RWPE1 (cell line): ENCODE results near the gene TSPAN3.

ENCODE experiments used
- CTCF ChIA-PET: fragments of 350-600 bp; sonication (Branson Sonifier 250); formaldehyde crosslinking; extraction: SDS; loops from one replicate; lab custom pipeline; 2021; lab: Yijun Ruan, JAX
- POLR2A ChIA-PET: fragments of 400-600 bp; formaldehyde crosslinking; extraction: SDS; loops from one replicate; lab custom pipeline; 2020; ENCODE audit warnings: antibody characterized with exemption; ENCODE audit not compliant: low non-redundant PET; lab: Yijun Ruan, JAX
- DNase-seq: peaks from one replicate; pipeline ENCODE4 v3.0.0; 2012; ENCODE audit warnings: low spot score
- H3K27ac ChIP-seq: fragments of 450-650 bp; 2 replicates; pipeline ENCODE4 v1.5.1; 2017
- TF ChIP-seq, protein P1 (sequence below): fragments of 450-650 bp; conservative IDR thresholded peaks from 2 replicates; pipeline ENCODE4 v1.5.1; 2017; ENCODE audit warnings: low read depth, mild to moderate bottlenecking

Gene TSPAN3

DNA sequence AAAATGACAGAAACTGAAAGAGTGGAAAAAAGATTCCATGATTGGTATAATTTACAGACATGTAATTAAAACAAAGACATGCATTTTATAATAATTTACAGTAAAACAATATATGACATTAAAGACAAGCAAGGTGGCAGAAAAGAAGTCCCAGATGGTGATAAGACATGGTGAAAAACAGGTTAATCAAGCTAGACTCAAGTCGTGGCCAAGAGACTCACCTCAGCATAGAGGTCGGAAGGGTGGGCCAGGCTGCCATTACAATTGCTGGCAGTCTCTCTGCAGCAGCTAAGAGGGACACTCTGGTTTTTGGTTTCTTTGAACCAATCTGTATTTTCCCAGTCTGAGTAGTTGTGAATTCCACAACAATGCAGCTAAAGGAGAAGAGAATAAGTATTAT, 18.4 kb downstream of the TSPAN3 start:
- ChIA-PET CTCF (interaction anchor here (0.7 kb wide), 1 partner anchor 33 kb away, joined by 3 read pairs; no protein-coding TSS in a partner anchor), POLR2A (no interaction called here)
- TF ChIP-seq, protein P1, sequence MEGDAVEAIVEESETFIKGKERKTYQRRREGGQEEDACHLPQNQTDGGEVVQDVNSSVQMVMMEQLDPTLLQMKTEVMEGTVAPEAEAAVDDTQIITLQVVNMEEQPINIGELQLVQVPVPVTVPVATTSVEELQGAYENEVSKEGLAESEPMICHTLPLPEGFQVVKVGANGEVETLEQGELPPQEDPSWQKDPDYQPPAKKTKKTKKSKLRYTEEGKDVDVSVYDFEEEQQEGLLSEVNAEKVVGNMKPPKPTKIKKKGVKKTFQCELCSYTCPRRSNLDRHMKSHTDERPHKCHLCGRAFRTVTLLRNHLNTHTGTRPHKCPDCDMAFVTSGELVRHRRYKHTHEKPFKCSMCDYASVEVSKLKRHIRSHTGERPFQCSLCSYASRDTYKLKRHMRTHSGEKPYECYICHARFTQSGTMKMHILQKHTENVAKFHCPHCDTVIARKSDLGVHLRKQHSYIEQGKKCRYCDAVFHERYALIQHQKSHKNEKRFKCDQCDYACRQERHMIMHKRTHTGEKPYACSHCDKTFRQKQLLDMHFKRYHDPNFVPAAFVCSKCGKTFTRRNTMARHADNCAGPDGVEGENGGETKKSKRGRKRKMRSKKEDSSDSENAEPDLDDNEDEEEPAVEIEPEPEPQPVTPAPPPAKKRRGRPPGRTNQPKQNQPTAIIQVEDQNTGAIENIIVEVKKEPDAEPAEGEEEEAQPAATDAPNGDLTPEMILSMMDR = no peak
- DNase-seq = no peak
- no peak overlapping the region for H3K27ac ChIP-seq

DNA sequence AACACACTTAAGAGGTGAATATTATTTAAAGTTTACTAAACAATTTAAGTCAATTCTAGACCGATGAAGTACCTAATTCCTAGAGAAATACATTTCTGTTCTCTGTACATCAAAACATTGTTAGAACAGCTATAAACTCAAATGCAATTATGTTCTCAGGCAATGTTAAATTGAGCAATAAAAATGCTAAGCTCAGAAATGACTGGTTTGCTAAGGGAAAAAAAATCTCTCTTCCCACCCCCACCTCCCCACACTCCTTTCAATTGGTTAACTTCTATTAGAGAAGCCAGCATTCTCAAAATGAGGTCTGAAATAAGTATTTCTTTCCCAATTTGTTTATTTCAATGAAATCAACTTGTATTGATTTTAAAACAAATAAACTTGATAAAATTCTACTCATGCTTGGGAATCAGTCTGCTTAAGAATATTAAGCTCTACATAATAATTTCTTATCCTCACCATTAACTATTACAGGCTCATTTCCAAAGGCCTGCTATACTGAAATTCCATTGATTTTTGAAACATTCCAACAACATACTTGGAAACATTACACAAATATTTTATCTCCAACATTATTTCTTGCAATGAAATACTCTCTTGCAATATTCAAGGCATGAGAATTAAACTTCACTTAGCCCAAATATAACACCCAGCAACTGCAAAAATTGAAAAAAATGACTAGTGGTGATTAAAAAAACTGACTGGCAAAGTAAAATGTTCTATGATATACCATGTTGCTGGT, 22.6 kb downstream of the TSPAN3 start:
- TF ChIP-seq, protein P1 = no peak

DNA sequence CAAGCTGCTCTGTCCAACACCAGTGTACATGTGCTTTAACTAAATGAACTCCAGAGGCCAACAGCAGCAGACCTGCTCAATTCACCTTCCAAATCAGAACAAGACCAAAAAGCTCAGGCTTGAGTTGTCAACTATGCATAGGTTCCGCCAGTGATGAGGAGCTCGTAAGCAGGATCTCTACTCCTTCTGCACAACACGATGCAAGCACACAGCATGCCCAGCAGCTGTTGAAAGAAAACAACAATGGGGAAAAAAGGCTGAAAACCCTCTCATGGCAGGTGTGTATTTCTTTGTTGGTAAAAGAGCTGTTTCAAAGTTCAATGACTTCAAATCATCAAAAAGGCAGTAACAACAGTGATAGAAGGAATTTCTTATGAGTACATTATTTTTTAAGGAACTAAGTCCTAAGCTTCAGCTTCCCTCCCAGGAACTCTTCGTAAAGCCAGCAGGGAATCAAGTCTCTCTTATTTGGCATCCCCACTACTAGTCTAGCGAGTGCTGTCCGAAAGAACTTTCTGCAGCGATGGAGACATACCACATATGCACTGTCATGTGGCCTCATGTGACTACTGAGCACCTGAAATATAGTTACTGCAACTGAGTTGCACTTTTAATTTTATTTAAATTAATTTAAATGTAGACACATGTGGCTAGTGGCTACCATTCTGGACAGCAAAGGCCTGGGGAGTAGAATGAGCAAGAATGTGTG, 24.1 kb downstream of the TSPAN3 start:
- no peak overlapping the region for H3K27ac ChIP-seq
- no peak for DNase-seq
- TF ChIP-seq, protein P1 = no peak
- CTCF ChIA-PET = interaction anchor here (0.8 kb wide), 1 partner anchor 206 kb away, joined by 4 read pairs; no protein-coding TSS in a partner anchor
- POLR2A ChIA-PET = no interaction called here

More for the DNA sequence above, 22.6 kb downstream of the TSPAN3 start:
- H3K27ac ChIP-seq = no peak overlapping the region
- ChIA-PET CTCF (no interaction called here), POLR2A (no interaction called here)
- no peak for DNase-seq

DNA sequence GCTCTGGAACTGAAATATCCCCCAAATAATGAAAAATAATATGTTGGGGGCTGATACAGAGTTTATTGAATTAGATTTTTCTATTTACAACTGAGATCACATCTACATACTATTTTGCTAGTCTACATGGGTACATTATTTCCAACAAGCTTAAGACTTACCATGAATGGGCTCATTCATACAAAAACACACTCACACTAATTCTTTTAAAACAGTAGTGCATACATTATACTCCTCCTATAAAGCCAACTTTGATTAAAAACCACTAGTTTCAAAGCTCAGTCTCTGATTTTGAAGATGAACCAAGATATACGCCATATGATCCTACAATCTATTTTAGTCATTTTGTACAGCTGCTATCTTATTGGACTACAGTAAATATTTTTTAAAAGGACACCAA, 24.9 kb downstream of the TSPAN3 start:
- no peak for DNase-seq
- ChIA-PET POLR2A (no interaction called here), CTCF (interaction anchor here (1.5 kb wide), 1 partner anchor 23 kb away, joined by 4 read pairs; no protein-coding TSS in a partner anchor)
- H3K27ac ChIP-seq = no peak overlapping the region
- TF ChIP-seq, protein P1 = no peak

DNA sequence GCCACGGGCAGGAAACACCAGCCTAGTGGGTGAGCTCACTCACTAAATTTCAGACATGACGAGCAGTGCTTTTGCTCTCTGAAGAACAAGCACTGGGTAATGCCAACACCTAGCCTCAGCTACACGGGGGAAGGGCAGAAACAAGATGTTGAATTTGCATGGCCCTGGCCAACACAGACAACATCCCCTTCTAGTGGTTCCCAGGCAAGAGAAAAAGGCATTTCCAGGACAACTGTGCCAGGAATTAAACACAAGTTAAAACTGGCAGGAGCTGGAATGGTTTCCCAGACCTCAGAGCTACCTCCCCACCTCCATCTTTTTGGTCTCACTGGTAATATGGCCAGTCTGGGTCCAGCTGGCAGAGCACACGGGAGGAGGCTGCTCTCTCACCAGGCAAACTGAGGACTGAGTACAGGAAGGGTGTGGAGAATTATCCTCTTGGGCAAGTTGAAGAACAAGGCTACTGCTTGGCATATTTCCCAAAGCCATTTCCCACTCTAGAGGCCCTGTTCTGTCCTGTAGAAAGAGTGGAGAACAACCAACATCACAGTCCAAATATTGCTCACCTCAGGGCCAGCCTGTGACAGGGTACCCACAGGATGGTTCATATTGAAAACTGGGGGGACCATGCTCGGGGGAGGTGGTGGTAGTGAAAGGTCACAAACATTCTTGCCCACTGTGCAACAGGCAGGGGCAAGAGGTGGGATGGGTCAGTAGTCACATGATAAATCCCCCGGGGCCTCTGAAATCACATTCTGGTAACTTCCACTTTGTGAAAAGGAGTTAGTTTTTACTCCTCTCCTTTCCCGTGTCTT, 26.5 kb downstream of the TSPAN3 start:
- peak overlapping the region; percentile 74 for H3K27ac ChIP-seq
- TF ChIP-seq, protein P1 = no peak
- CTCF ChIA-PET = no interaction called here
- POLR2A ChIA-PET = no interaction called here
- DNase-seq = no peak
